K562 (cell line): ENCODE measurements around the gene SLC2A6. TPM values are rescaled to one million over a fixed set of nuclear protein-coding genes. Genes with fewer than 3 reads are reported as not detected.

ENCODE experiments used
- ATAC-seq: fragments of 200-7000 bp; cut with Tn5 transposase; 3 replicates; pipeline ENCODE4 v1.9.1; 2020; ENCODE audit warnings: moderate library complexity
- BruUV-seq: library from RNA; stranded (reverse); fragments of 400-500 nt; replicated peaks from 2 replicates; lab custom pipeline; 2021; lab: Mats Ljungman, UMichigan
- CTCF ChIA-PET: fragments of 300-600 bp; formaldehyde crosslinking; extraction: SDS; loops from one replicate; lab custom pipeline; 2021; ENCODE audit warnings: low intra/inter-chr PET ratio; lab: Yijun Ruan, JAX
- POLR2A ChIA-PET: fragments of 300-600, 350-650 bp; sonication (Branson Sonifier 250); formaldehyde crosslinking; extraction: SDS; loops from one replicate; lab custom pipeline; 2021; ENCODE audit warnings: antibody characterized with exemption, inconsistent platforms; lab: Yijun Ruan, JAX
- DNase-seq, 4 experiments: peaks; one replicate each; pipeline versions ENCODE4 v3.0.0 to v3.0.0-alpha.2; 2011 to 2018; ENCODE audit warnings: low spot score in 3 of 4, mixed read lengths in 3 of 4; ENCODE audit errors: extremely low read depth in 1 of 4
- FAIRE-seq: peaks from 2 replicates; lab custom pipeline; 2011; peaks lifted over from hg19 to GRCh38; lab: Jason Lieb, UNC
- H2AFZ ChIP-seq: 2 replicates; pipeline ENCODE4 v1.6.0; 2011; ENCODE audit warnings: low read depth, low read length, control low read depth, inconsistent platforms
- H3K27ac ChIP-seq: fragments of 200-600 bp; 3 replicates; pipeline ENCODE4 v1.8.0; 2011; ENCODE audit warnings: low read depth, mild to moderate bottlenecking, control low read depth, inconsistent platforms, low read length, moderate library complexity, mixed read lengths; ENCODE audit errors: extremely low read depth
- H3K27me3 ChIP-seq, 2 experiments: fragments of 300-600 bp in 1 of 2; 2 replicates in 1 of 2; 3 replicates in 1 of 2; pipeline versions ENCODE4 v1.6.0 to v1.8.0; 2011; ENCODE audit warnings: inconsistent platforms in 2 of 2, low read length in 2 of 2, mild to moderate bottlenecking in 1 of 2, mixed read lengths in 1 of 2, moderate library complexity in 1 of 2; ENCODE audit not compliant: control insufficient read depth in 2 of 2, insufficient read depth in 2 of 2
- H3K36me3 ChIP-seq: fragments of 300-600 bp; 3 replicates; pipeline ENCODE4 v1.8.0; 2011; ENCODE audit warnings: mild to moderate bottlenecking, low read length, inconsistent platforms; ENCODE audit not compliant: control insufficient read depth, insufficient read depth
- H3K4me1 ChIP-seq, 2 experiments: fragments of 200-600 bp in 1 of 2; replicated peaks in 1 of 2; 2 replicates in 1 of 2; 3 replicates in 1 of 2; pipeline versions ENCODE4 v1.5.1 to v1.8.0; 2011; ENCODE audit warnings: inconsistent platforms in 2 of 2, low read length in 2 of 2, mild to moderate bottlenecking in 1 of 2, mixed read lengths in 1 of 2, moderate library complexity in 1 of 2; ENCODE audit not compliant: control insufficient read depth in 2 of 2, insufficient read depth in 2 of 2
- H3K4me2 ChIP-seq: 2 replicates; pipeline ENCODE4 v1.6.1; 2011; ENCODE audit warnings: low read length, control low read depth, inconsistent platforms, mixed read lengths; ENCODE audit not compliant: insufficient read depth
- H3K4me3 ChIP-seq: fragments of 200-600 bp; sonication (generic), shearing (Covaris generic); 2 replicates; pipeline ENCODE4 v1.5.1; 2016; ENCODE audit warnings: control low read depth, inconsistent platforms
- H3K79me2 ChIP-seq: fragments of 200-600 bp; 3 replicates; pipeline ENCODE4 v1.8.0; 2011; ENCODE audit warnings: low read length, inconsistent platforms; ENCODE audit not compliant: control insufficient read depth, insufficient read depth
- H3K9ac ChIP-seq, 2 experiments: 2 replicates each; pipeline versions ENCODE4 v1.6.0 to v1.6.1; 2011; ENCODE audit warnings: low read depth in 2 of 2, low read length in 2 of 2, control low read depth in 1 of 2, inconsistent platforms in 1 of 2, mild to moderate bottlenecking in 1 of 2, mixed read lengths in 1 of 2; ENCODE audit not compliant: insufficient read depth in 1 of 2
- H3K9me1 ChIP-seq: one replicate; pipeline ENCODE4 v1.6.0; 2011; ENCODE audit warnings: inconsistent platforms, mild to moderate bottlenecking, low read length, moderate library complexity; ENCODE audit not compliant: control insufficient read depth, insufficient read depth
- H3K9me3 ChIP-seq: replicated peaks from 2 replicates; pipeline ENCODE4 v1.5.1; 2011; ENCODE audit warnings: low read depth, low read length, inconsistent platforms; ENCODE audit not compliant: control insufficient read depth, insufficient read depth
- H4K20me1 ChIP-seq: replicated peaks from 2 replicates; pipeline ENCODE4 v1.6.1; 2011; ENCODE audit warnings: low read length, inconsistent platforms, mixed read lengths; ENCODE audit not compliant: control insufficient read depth, insufficient read depth
- BHLHE40 ChIP-seq: IDR thresholded peaks from 2 replicates; pipeline ENCODE4 v1.6.1; 2011; ENCODE audit warnings: low read length, improper control_type of control experiment
- CSDE1 ChIP-seq, 2 experiments: fragments of 450-650 bp; IDR thresholded peaks; 2 replicates each; pipeline ENCODE4 v1.6.1; 2016; ENCODE audit warnings: mild to moderate bottlenecking in 1 of 2
- EGR1 ChIP-seq: fragments of 450-650 bp; conservative IDR thresholded peaks from 2 replicates; pipeline ENCODE4 v1.6.1; 2017; ENCODE audit warnings: mild to moderate bottlenecking
- NFATC3 ChIP-seq: fragments of 450-650 bp; IDR thresholded peaks from 2 replicates; pipeline ENCODE4 v1.6.1; 2017; ENCODE audit warnings: mild to moderate bottlenecking
- ZKSCAN8 ChIP-seq: fragments of 200-800 bp; sonication (Bioruptor generic); IDR thresholded peaks from 2 replicates; pipeline ENCODE4 v1.6.1; 2016; ENCODE audit warnings: missing genetic modification characterization, missing compliant biosample characterization
- WGBS: fragments of 100-300 bp; shearing (Covaris generic); methylation state at CpG from one replicate; pipeline ENCODE4 v1.1.6; 2016; ENCODE audit warnings: low coverage, mixed read lengths; ENCODE audit not compliant: insufficient coverage; ENCODE audit errors: missing lambda C conversion rate; 5-methylcytosine and 5-hydroxymethylcytosine counted together
- in situ Hi-C: fragments of 300-500 bp; cut with MboI; formaldehyde crosslinking; loops from 4 replicates; pipeline ENCODE4 v1.15.0; 2018; ENCODE audit warnings: inconsistent platforms, mixed read lengths
- intact Hi-C: fragments of 100-400 bp; cut with micrococcal nuclease; formaldehyde crosslinking; loops from 2 replicates; pipeline ENCODE4 v1.14.2; 2022
- polyA plus RNA-seq, 8 experiments: library from polyadenylated mRNA; depleted of rRNA in 4 of 8; stranded (reverse) in 5 of 8; unstranded in 3 of 8; fragments of >200 nt; fragmentation: Nextera tagmentation in 2 of 8; fragmentation: Illumina TruSeq in 1 of 8; extraction: Ambion mirVana in 2 of 8; extraction: Trizol in 1 of 8; gene quantifications; 2 replicates each; pipeline versions ENCODE4 v1.2.1 to v1.2.3, GENCODE V29; 2011 to 2014; ENCODE audit warnings: inconsistent platforms in 1 of 8, missing spikeins in 1 of 8
- total RNA-seq, 7 experiments: library from RNA; depleted of rRNA in 6 of 7; stranded (reverse); fragments of >200 nt in 6 of 7; fragmentation: Illumina TruSeq in 2 of 7; extraction: Trizol in 2 of 7; gene quantifications; 2 replicates each; pipeline versions ENCODE4 v1.2.1 to v1.2.3, GENCODE V29; 2011 to 2021; ENCODE audit warnings: low replicate concordance in 1 of 7

Gene SLC2A6
- total and polyA plus RNA-seq, 9 of the 15 experiments (the other 6 are each of a cell fraction or from before 2014, with no cell fraction given) = 0.04 to 0.38 (median 0.09) TPM; not detected in 3

- Histone ChIP-seq H3K27me3 (peaks cover 23 to 72% of the 10 kb centered on the region in 2 experiments; a peak in 4 of 5 replicates), H3K4me3 (no peak overlapping the region), H3K27ac (no peak overlapping the region), H2AFZ (no peak overlapping the region), H3K36me3 (no peaks in the 10 kb centered on the region), H3K9ac (no peak overlapping the region), H3K4me2 (no peak overlapping the region), H3K4me1 (peaks cover 1 to 41% of the 10 kb centered on the region in 2 experiments; a peak in 3 of 5 replicates), H3K79me2 (no peaks in the 10 kb centered on the region), H4K20me1 (peaks cover 29% of the 10 kb centered on the region), H3K9me1 (no peaks in the 10 kb centered on the region), H3K9me3 (no peaks in the 10 kb centered on the region)
- no peak for ATAC-seq
- CTCF ChIA-PET = no interaction called here
- 11% methylated on average over 24 of the region's 24 CpGs for WGBS
- POLR2A ChIA-PET = no interaction called here
- no peak for FAIRE-seq
- in situ Hi-C loops (no loop called here), intact Hi-C loops (no loop called here)
- no peak for TF ChIP-seq NFATC3
- no peak for TF ChIP-seq CSDE1 (IDR thresholded peaks at IDR 0.05)
- TF ChIP-seq BHLHE40 = peak; percentile 44; the same call in 1 of the 2 replicates
- TF ChIP-seq EGR1 = 0 out of 2 replicates have a peak, but pooled peaks have one; percentile 13
- no peak for TF ChIP-seq ZKSCAN8 (CRISPR knock-in tag)
- peak in 1 of 4 experiments; percentile 29 for DNase-seq
- BruUV-seq = no TSS peak
Observed at GRCh38 chr9:133463864-133464615, 14.9 kb downstream of the SLC2A6 start.
